H9 (cell line): ENCODE results near the gene OOSP1. TPM values are rescaled to one million over a fixed set of nuclear protein-coding genes. Genes with fewer than 3 reads are reported as not detected.

Experiments used
- DNase-seq: peaks from one replicate; pipeline ENCODE4 v3.0.0-alpha.2; 2017
- H2AFZ ChIP-seq: one replicate; pipeline ENCODE4 v1.6.1; 2013; ENCODE audit warnings: mild to moderate bottlenecking, low read length, control low read depth, moderate library complexity
- H2AK5ac ChIP-seq: 2 replicates; pipeline ENCODE4 v1.6.1; 2013; ENCODE audit warnings: low read length, control low read depth, mixed read lengths; ENCODE audit not compliant: insufficient read length
- H2BK120ac ChIP-seq: one replicate; pipeline ENCODE4 v1.6.1; 2013; ENCODE audit warnings: low read depth, mild to moderate bottlenecking, low read length, control low read depth, inconsistent platforms; ENCODE audit not compliant: poor library complexity, severe bottlenecking
- H2BK12ac ChIP-seq: 2 replicates; pipeline ENCODE4 v1.6.1; 2013; ENCODE audit warnings: low read length, control low read depth, mixed read lengths, low read depth; ENCODE audit not compliant: insufficient read length
- H2BK15ac ChIP-seq: 2 replicates; pipeline ENCODE4 v1.6.1; 2013; ENCODE audit warnings: low read depth, low read length, control low read depth
- H2BK20ac ChIP-seq: one replicate; pipeline ENCODE4 v1.6.1; 2013; ENCODE audit warnings: low read depth, mild to moderate bottlenecking, low read length, control low read depth, inconsistent platforms; ENCODE audit not compliant: poor library complexity, severe bottlenecking
- H2BK5ac ChIP-seq: 2 replicates; pipeline ENCODE4 v1.6.1; 2013; ENCODE audit warnings: low read length, control low read depth, mixed read lengths; ENCODE audit not compliant: insufficient read length
- H3K14ac ChIP-seq: 2 replicates; pipeline ENCODE4 v1.6.1; 2013; ENCODE audit warnings: low read length, control low read depth; ENCODE audit not compliant: insufficient read depth
- H3K18ac ChIP-seq: 2 replicates; pipeline ENCODE4 v1.6.1; 2013; ENCODE audit warnings: low read depth, mild to moderate bottlenecking, mixed read lengths, low read length, control low read depth; ENCODE audit not compliant: insufficient read length
- H3K23ac ChIP-seq: 2 replicates; pipeline ENCODE4 v1.6.1; 2013; ENCODE audit warnings: low read length, control low read depth, mixed read lengths, low read depth; ENCODE audit not compliant: insufficient read length
- H3K23me2 ChIP-seq: 2 replicates; pipeline ENCODE4 v1.6.1; 2013; ENCODE audit warnings: low read depth, mild to moderate bottlenecking, mixed read lengths, low read length, control low read depth; ENCODE audit not compliant: insufficient read length, poor library complexity, severe bottlenecking
- H3K27ac ChIP-seq: 2 replicates; pipeline ENCODE4 v1.5.1; 2013; ENCODE audit warnings: low read length, control low read depth, mixed read lengths, low read depth; ENCODE audit not compliant: insufficient read length
- H3K27me3 ChIP-seq: 2 replicates; pipeline ENCODE4 v1.6.1; 2013; ENCODE audit warnings: low read length, control low read depth, inconsistent platforms; ENCODE audit not compliant: insufficient read depth
- H3K4ac ChIP-seq: 2 replicates; pipeline ENCODE4 v1.6.1; 2013; ENCODE audit warnings: low read depth, mild to moderate bottlenecking, control low read depth, inconsistent platforms, low read length, moderate library complexity
- H3K4me1 ChIP-seq: 2 replicates; pipeline ENCODE4 v1.6.1; 2013; ENCODE audit warnings: low read length, control low read depth, inconsistent platforms; ENCODE audit not compliant: insufficient read depth
- H3K4me2 ChIP-seq: 2 replicates; pipeline ENCODE4 v1.6.1; 2013; ENCODE audit warnings: low read length, control low read depth, mixed read lengths; ENCODE audit not compliant: insufficient read length, insufficient read depth
- H3K56ac ChIP-seq: 2 replicates; pipeline ENCODE4 v1.6.1; 2013; ENCODE audit warnings: low read depth, mild to moderate bottlenecking, mixed read lengths, low read length, control low read depth; ENCODE audit not compliant: insufficient read length
- H3K79me1 ChIP-seq: 2 replicates; pipeline ENCODE4 v1.6.1; 2013; ENCODE audit warnings: low read depth, mild to moderate bottlenecking, moderate library complexity, low read length, control low read depth, inconsistent platforms; ENCODE audit not compliant: insufficient read depth, poor library complexity, severe bottlenecking
- H3K79me2 ChIP-seq: 2 replicates; pipeline ENCODE4 v1.6.1; 2013; ENCODE audit warnings: low read length, control low read depth, inconsistent platforms; ENCODE audit not compliant: insufficient read depth
- H3K9ac ChIP-seq: 2 replicates; pipeline ENCODE4 v1.6.1; 2013; ENCODE audit warnings: low read length, control low read depth, mixed read lengths; ENCODE audit not compliant: insufficient read length; ENCODE audit errors: extremely low read depth
- H3K9me3 ChIP-seq: one replicate; pipeline ENCODE4 v1.6.1; 2013; ENCODE audit warnings: low read depth, low read length, inconsistent platforms; ENCODE audit not compliant: control insufficient read depth
- H3T11ph ChIP-seq: one replicate; pipeline ENCODE4 v1.6.1; 2013; ENCODE audit warnings: mild to moderate bottlenecking, low read length, control low read depth, inconsistent platforms
- H4K20me1 ChIP-seq: one replicate; pipeline ENCODE4 v1.6.1; 2013; ENCODE audit not compliant: control insufficient read depth, insufficient read length, insufficient read depth
- H4K5ac ChIP-seq: 2 replicates; pipeline ENCODE4 v1.6.1; 2013; ENCODE audit warnings: low read depth, mild to moderate bottlenecking, mixed read lengths, low read length, control low read depth; ENCODE audit not compliant: insufficient read length
- H4K8ac ChIP-seq: replicated peaks from 2 replicates; pipeline ENCODE4 v1.6.1; 2013; ENCODE audit warnings: low read length, control low read depth, mixed read lengths, low read depth; ENCODE audit not compliant: insufficient read length
- H4K91ac ChIP-seq: 2 replicates; pipeline ENCODE4 v1.6.1; 2013; ENCODE audit warnings: low read depth, mild to moderate bottlenecking, moderate library complexity, mixed read lengths, low read length, control low read depth; ENCODE audit not compliant: insufficient read length
- H3K27ac Mint-ChIP-seq, 3 experiments: 2 replicates in 2 of 3; 3 replicates in 1 of 3; pipeline ENCODE4 v1.8.0; 2020 to 2021; ENCODE audit warnings: mixed read lengths in 3 of 3, mild to moderate bottlenecking in 1 of 3, moderate library complexity in 1 of 3
- H3K27me3 Mint-ChIP-seq: 2 replicates; pipeline ENCODE4 v1.8.0; 2021; ENCODE audit warnings: low read depth, mild to moderate bottlenecking, moderate library complexity, mixed read lengths
- H3K36me3 Mint-ChIP-seq, 3 experiments: 2 replicates in 2 of 3; 3 replicates in 1 of 3; pipeline ENCODE4 v1.8.0; 2020 to 2021; ENCODE audit warnings: low read depth in 3 of 3, mixed read lengths in 3 of 3; ENCODE audit not compliant: insufficient read depth in 1 of 3
- H3K4me1 Mint-ChIP-seq, 2 experiments: 2 replicates each; pipeline ENCODE4 v1.8.0; 2020; ENCODE audit warnings: mixed read lengths in 2 of 2
- H3K4me3 Mint-ChIP-seq, 2 experiments: 2 replicates in 1 of 2; 3 replicates in 1 of 2; pipeline ENCODE4 v1.8.0; 2020 to 2021; ENCODE audit warnings: mild to moderate bottlenecking in 2 of 2, mixed read lengths in 2 of 2, moderate library complexity in 1 of 2
- H3K9me3 Mint-ChIP-seq, 2 experiments: 2 replicates in 1 of 2; 3 replicates in 1 of 2; pipeline ENCODE4 v1.8.0; 2020; ENCODE audit warnings: mild to moderate bottlenecking in 2 of 2, mixed read lengths in 2 of 2, moderate library complexity in 1 of 2
- CTCF ChIP-seq: fragments of 200-600 bp; sonication (generic); conservative IDR thresholded peaks from 3 replicates; pipeline ENCODE4 v1.8.0; 2021; ENCODE audit warnings: antibody characterized with exemption, mild to moderate bottlenecking
- WGBS: extraction: QIAGEN DNeasy Blood & Tissue Kit; methylation state at CpG from one replicate; pipeline ENCODE4 v1.1.7; 2013; ENCODE audit warnings: missing lambda C conversion rate, low lambda C conversion rate, mixed read lengths; ENCODE audit not compliant: insufficient read length; ENCODE audit errors: extremely low coverage; 5-methylcytosine and 5-hydroxymethylcytosine counted together
- total RNA-seq: library from RNA; stranded (reverse); gene quantifications from 2 replicates; pipeline ENCODE4 v1.2.1, GENCODE V29; 2021

The OOSP1 gene
- total RNA-seq, 1 experiment from 2014 or later = not detected

- WGBS = no CpG with 5 or more reads among the region's 1 CpG
Observed at GRCh38 chr11:60005360-60005759, 67.1 kb downstream of the OOSP1 start.

More at GRCh38 chr11:60005360-60005759, 67.1 kb downstream of the OOSP1 start:
- H3K79me1 ChIP-seq = no peaks in the 10 kb centered on the region
- no peak overlapping the region for H3K18ac ChIP-seq
- Mint-ChIP-seq H3K4me3 (no peak overlapping the region), H3K27ac (no peak overlapping the region), H3K27me3 (no peaks in the 10 kb centered on the region; the same call in 1 of the 2 replicates), H3K4me1 (peaks cover 6 to 9% of the 10 kb centered on the region in 2 experiments), H3K36me3 (no peaks in the 10 kb centered on the region), H3K9me3 (no peaks in the 10 kb centered on the region)
- no peaks in the 10 kb centered on the region for H3K9me3 ChIP-seq
- H4K5ac ChIP-seq = no peak overlapping the region
- no peak overlapping the region for H2BK15ac ChIP-seq
- H2AFZ ChIP-seq = no peak overlapping the region
- H2AK5ac ChIP-seq = no peak overlapping the region
- TF ChIP-seq CTCF = no peak
- H2BK20ac ChIP-seq = no peak overlapping the region
- H3K27me3 ChIP-seq = no peaks in the 10 kb centered on the region
- no peak overlapping the region for H2BK5ac ChIP-seq
- H3K9ac ChIP-seq = no peak overlapping the region
- H2BK120ac ChIP-seq = no peak overlapping the region
- no peak overlapping the region for H3K4me2 ChIP-seq
- no peaks in the 10 kb centered on the region for H3K4me1 ChIP-seq
- no peak overlapping the region for H2BK12ac ChIP-seq
- H3T11ph ChIP-seq = no peak overlapping the region
- H3K27ac ChIP-seq = no peak overlapping the region
- H3K23me2 ChIP-seq = no peaks in the 10 kb centered on the region
- no peak overlapping the region for H4K91ac ChIP-seq
- no peaks in the 10 kb centered on the region for H3K79me2 ChIP-seq
- H3K56ac ChIP-seq = no peak overlapping the region
- H3K23ac ChIP-seq = no peak overlapping the region
- DNase-seq = no peak
- no peak overlapping the region for H3K4ac ChIP-seq
- no peak overlapping the region for H4K8ac ChIP-seq
- H4K20me1 ChIP-seq = no peaks in the 10 kb centered on the region
- no peak overlapping the region for H3K14ac ChIP-seq

Other genes with a start within 250 kb of the OOSP1 start
- not detected in 2 replicates for gene OR10V1, start 224.6 kb upstream of the OOSP1 start, total RNA-seq
- 37.7 and 41.0 TPM in 2 replicates for gene STX3, start 183.1 kb upstream of the OOSP1 start, total RNA-seq
- gene MRPL16, start 127.7 kb upstream of the OOSP1 start, total RNA-seq = 84.5 and 87.1 TPM in 2 replicates
- not detected in 2 replicates for gene CBLIF, start 92.9 kb upstream of the OOSP1 start, total RNA-seq
- gene TCN1, start 71.9 kb upstream of the OOSP1 start, total RNA-seq = not detected in 2 replicates
- gene OOSP3, start 59.6 kb upstream of the OOSP1 start, total RNA-seq = not detected in 2 replicates
- not detected in 2 replicates for gene OOSP4A, start 25.6 kb downstream of the OOSP1 start, total RNA-seq
- gene OOSP4B, start 78.7 kb downstream of the OOSP1 start, total RNA-seq = not detected in 2 replicates
- gene OOSP2, start 102.0 kb downstream of the OOSP1 start, total RNA-seq = not detected in 2 replicates
- gene MS4A3, start 118.2 kb downstream of the OOSP1 start, total RNA-seq = not detected in 2 replicates
- gene MS4A2, start 150.2 kb downstream of the OOSP1 start, total RNA-seq = not detected in 2 replicates
- gene MS4A6A, start 244.7 kb downstream of the OOSP1 start, total RNA-seq = not detected in 2 replicates